Muscle layer of colon (tissue), 2 donors: ENCODE results near the gene CSF1.
"Not testable (repeated sequence)": the region's sequence is repeated elsewhere in the genome, so short reads cannot be mapped to it uniquely, and the experiment has no call there.

ENCODE experiments used
- H3K27ac ChIP-seq: one replicate; pipeline ENCODE4 v1.7.0; 2013; ENCODE audit warnings: low read depth, mild to moderate bottlenecking, low read length, moderate library complexity
- H3K27me3 ChIP-seq, 2 donors: one replicate each; pipeline ENCODE4 v1.7.0; 2013; ENCODE audit warnings: low read length in 2 of 2, mild to moderate bottlenecking in 2 of 2; ENCODE audit not compliant: insufficient read depth in 2 of 2, control insufficient read depth in 1 of 2
- H3K36me3 ChIP-seq: one replicate; pipeline ENCODE4 v1.7.0; 2013; ENCODE audit warnings: mild to moderate bottlenecking, low read length; ENCODE audit not compliant: insufficient read depth
- H3K4me1 ChIP-seq: one replicate; pipeline ENCODE4 v1.7.0; 2013; ENCODE audit warnings: mild to moderate bottlenecking, low read length; ENCODE audit not compliant: insufficient read depth
- H3K4me3 ChIP-seq, 2 donors: one replicate each; pipeline ENCODE4 v1.7.0; 2013; ENCODE audit warnings: low read length in 2 of 2, low read depth in 1 of 2, mild to moderate bottlenecking in 1 of 2, moderate library complexity in 1 of 2
- H3K9ac ChIP-seq: one replicate; pipeline ENCODE4 v1.7.0; 2013; ENCODE audit warnings: low read length
- H3K9me3 ChIP-seq: one replicate; pipeline ENCODE4 v1.7.0; 2013; ENCODE audit warnings: mild to moderate bottlenecking, low read length
- donor health status: abdominal sarcoma.
- donor health status: Adenocarcinoma of cecum.

Gene CSF1

GRCh38 chr1:109876617-109877316 lies 33.9 kb upstream of the CSF1 start:
- peaks cover 55% of the 10 kb centered on the region for H3K4me1 ChIP-seq
- no peak overlapping the region for H3K4me3 ChIP-seq
- peak overlapping the region; percentile 10 for H3K9ac ChIP-seq
- peak overlapping the region; percentile 78 for H3K27ac ChIP-seq
- H3K36me3 ChIP-seq = no peaks in the 10 kb centered on the region
- H3K27me3 ChIP-seq = no peaks in the 10 kb centered on the region
- no peaks in the 10 kb centered on the region for H3K9me3 ChIP-seq

- Histone ChIP-seq H3K27me3 (no peaks in the 10 kb centered on the region), H3K9ac (peak overlapping the region; percentile 10), H3K9me3 (no peaks in the 10 kb centered on the region), H3K4me1 (peaks cover 53% of the 10 kb centered on the region), H3K36me3 (no peaks in the 10 kb centered on the region), H3K27ac (peak overlapping the region; percentile 78), H3K4me3 (no peak overlapping the region)
Measured at GRCh38 chr1:109877317-109877771, 33.3 kb upstream of the CSF1 start.

GRCh38 chr1:109877776-109878175 lies 32.9 kb upstream of the CSF1 start:
- Histone ChIP-seq H3K9me3 (no peaks in the 10 kb centered on the region), H3K4me3 (no peak overlapping the region), H3K4me1 (peaks cover 52% of the 10 kb centered on the region), H3K9ac (no peak overlapping the region), H3K27ac (peak overlapping the region; percentile 78), H3K27me3 (no peaks in the 10 kb centered on the region), H3K36me3 (no peaks in the 10 kb centered on the region)

GRCh38 chr1:109878531-109879104 lies 32.0 kb upstream of the CSF1 start:
- no peak overlapping the region for H3K27ac ChIP-seq

GRCh38 chr1:109879371-109879770 lies 31.3 kb upstream of the CSF1 start:
- not testable (repeated sequence) for H3K4me3 ChIP-seq, H3K9ac ChIP-seq, H3K9me3 ChIP-seq, H3K36me3 ChIP-seq, H3K27ac ChIP-seq, H3K27me3 ChIP-seq
- H3K4me1 ChIP-seq = peaks cover 52% of the 10 kb centered on the region

More at GRCh38 chr1:109878531-109879104, 32.0 kb upstream of the CSF1 start:
- no peak overlapping the region for H3K9ac ChIP-seq
- no peaks in the 10 kb centered on the region for H3K9me3 ChIP-seq
- H3K36me3 ChIP-seq = no peaks in the 10 kb centered on the region
- peaks cover 52% of the 10 kb centered on the region for H3K4me1 ChIP-seq
- no peaks in the 10 kb centered on the region for H3K27me3 ChIP-seq
- H3K4me3 ChIP-seq = no peak overlapping the region

- no peak overlapping the region for H3K9ac ChIP-seq
- peaks cover 53% of the 10 kb centered on the region for H3K4me1 ChIP-seq
- H3K4me3 ChIP-seq = no peak overlapping the region
- no peaks in the 10 kb centered on the region for H3K9me3 ChIP-seq
- H3K27ac ChIP-seq = no peak overlapping the region
- no peaks in the 10 kb centered on the region for H3K27me3 ChIP-seq
- H3K36me3 ChIP-seq = no peaks in the 10 kb centered on the region
Measured at GRCh38 chr1:109879881-109880525, 30.6 kb upstream of the CSF1 start.

- Histone ChIP-seq H3K27ac (no peak overlapping the region), H3K36me3 (no peaks in the 10 kb centered on the region), H3K27me3 (no peaks in the 10 kb centered on the region), H3K4me1 (peaks cover 51% of the 10 kb centered on the region), H3K9me3 (no peaks in the 10 kb centered on the region), H3K9ac (no peak overlapping the region), H3K4me3 (no peak overlapping the region)
Measured at GRCh38 chr1:109880971-109881894, 29.4 kb upstream of the CSF1 start.

- Histone ChIP-seq H3K9ac (no peak overlapping the region), H3K36me3 (no peaks in the 10 kb centered on the region), H3K4me3 (no peak overlapping the region), H3K4me1 (peaks cover 44% of the 10 kb centered on the region), H3K27ac (no peak overlapping the region), H3K27me3 (no peaks in the 10 kb centered on the region), H3K9me3 (no peaks in the 10 kb centered on the region)
Measured at GRCh38 chr1:109881906-109882287, 28.8 kb upstream of the CSF1 start.

GRCh38 chr1:109882288-109883245 lies 28.1 kb upstream of the CSF1 start:
- H3K36me3 ChIP-seq = no peaks in the 10 kb centered on the region
- no peaks in the 10 kb centered on the region for H3K9me3 ChIP-seq
- peaks cover 38% of the 10 kb centered on the region for H3K4me1 ChIP-seq
- H3K9ac ChIP-seq = no peak overlapping the region
- H3K4me3 ChIP-seq = no peak overlapping the region
- no peaks in the 10 kb centered on the region for H3K27me3 ChIP-seq
- no peak overlapping the region for H3K27ac ChIP-seq

- H3K36me3 ChIP-seq = no peaks in the 10 kb centered on the region
- no peak overlapping the region for H3K9ac ChIP-seq
- no peak overlapping the region for H3K27ac ChIP-seq
- H3K27me3 ChIP-seq = no peaks in the 10 kb centered on the region
- H3K4me1 ChIP-seq = peaks cover 30% of the 10 kb centered on the region
- H3K9me3 ChIP-seq = no peaks in the 10 kb centered on the region
- H3K4me3 ChIP-seq = no peak overlapping the region
Measured at GRCh38 chr1:109883248-109883955, 27.2 kb upstream of the CSF1 start.
